ENCODE data around the gene SMYD3.
"Not testable (repeated sequence)": the region's sequence is repeated elsewhere in the genome, so short reads cannot be mapped to it uniquely, and the experiment has no call there.

The SMYD3 gene

GRCh38 chr1:245742896-245743295 is 764.2 kb downstream of the SMYD3 start:
- no peak for DNase-seq (ENCODE audit: low read depth in 1 of 2, low spot score in 1 of 2)
- Histone ChIP-seq H3K4me3 (replicated peaks; ENCODE audit: insufficient read depth, low read length) (no peak overlapping the region), H3K27me3 (ENCODE audit: insufficient read depth, poor library complexity, severe bottlenecking) (no peaks in the 10 kb centered on the region), H3K27ac (replicated peaks) (no peak overlapping the region)
- TF ChIP-seq GABPA (IDR thresholded peaks at IDR 0.05; ENCODE audit: low read depth) (no peak), SPI1 (IDR thresholded peaks at IDR 0.05; ENCODE audit: borderline replicate concordance, low read depth) (no peak), POLR2AphosphoS5 (IDR thresholded peaks at IDR 0.05; ENCODE audit: low read depth) (no peak)
- TF ChIP-seq, protein P1, sequence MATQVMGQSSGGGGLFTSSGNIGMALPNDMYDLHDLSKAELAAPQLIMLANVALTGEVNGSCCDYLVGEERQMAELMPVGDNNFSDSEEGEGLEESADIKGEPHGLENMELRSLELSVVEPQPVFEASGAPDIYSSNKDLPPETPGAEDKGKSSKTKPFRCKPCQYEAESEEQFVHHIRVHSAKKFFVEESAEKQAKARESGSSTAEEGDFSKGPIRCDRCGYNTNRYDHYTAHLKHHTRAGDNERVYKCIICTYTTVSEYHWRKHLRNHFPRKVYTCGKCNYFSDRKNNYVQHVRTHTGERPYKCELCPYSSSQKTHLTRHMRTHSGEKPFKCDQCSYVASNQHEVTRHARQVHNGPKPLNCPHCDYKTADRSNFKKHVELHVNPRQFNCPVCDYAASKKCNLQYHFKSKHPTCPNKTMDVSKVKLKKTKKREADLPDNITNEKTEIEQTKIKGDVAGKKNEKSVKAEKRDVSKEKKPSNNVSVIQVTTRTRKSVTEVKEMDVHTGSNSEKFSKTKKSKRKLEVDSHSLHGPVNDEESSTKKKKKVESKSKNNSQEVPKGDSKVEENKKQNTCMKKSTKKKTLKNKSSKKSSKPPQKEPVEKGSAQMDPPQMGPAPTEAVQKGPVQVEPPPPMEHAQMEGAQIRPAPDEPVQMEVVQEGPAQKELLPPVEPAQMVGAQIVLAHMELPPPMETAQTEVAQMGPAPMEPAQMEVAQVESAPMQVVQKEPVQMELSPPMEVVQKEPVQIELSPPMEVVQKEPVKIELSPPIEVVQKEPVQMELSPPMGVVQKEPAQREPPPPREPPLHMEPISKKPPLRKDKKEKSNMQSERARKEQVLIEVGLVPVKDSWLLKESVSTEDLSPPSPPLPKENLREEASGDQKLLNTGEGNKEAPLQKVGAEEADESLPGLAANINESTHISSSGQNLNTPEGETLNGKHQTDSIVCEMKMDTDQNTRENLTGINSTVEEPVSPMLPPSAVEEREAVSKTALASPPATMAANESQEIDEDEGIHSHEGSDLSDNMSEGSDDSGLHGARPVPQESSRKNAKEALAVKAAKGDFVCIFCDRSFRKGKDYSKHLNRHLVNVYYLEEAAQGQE (IDR thresholded peaks at IDR 0.05; ENCODE audit: insufficient replicate concordance, low read depth), result no peak
- TF ChIP-seq, protein P2, sequence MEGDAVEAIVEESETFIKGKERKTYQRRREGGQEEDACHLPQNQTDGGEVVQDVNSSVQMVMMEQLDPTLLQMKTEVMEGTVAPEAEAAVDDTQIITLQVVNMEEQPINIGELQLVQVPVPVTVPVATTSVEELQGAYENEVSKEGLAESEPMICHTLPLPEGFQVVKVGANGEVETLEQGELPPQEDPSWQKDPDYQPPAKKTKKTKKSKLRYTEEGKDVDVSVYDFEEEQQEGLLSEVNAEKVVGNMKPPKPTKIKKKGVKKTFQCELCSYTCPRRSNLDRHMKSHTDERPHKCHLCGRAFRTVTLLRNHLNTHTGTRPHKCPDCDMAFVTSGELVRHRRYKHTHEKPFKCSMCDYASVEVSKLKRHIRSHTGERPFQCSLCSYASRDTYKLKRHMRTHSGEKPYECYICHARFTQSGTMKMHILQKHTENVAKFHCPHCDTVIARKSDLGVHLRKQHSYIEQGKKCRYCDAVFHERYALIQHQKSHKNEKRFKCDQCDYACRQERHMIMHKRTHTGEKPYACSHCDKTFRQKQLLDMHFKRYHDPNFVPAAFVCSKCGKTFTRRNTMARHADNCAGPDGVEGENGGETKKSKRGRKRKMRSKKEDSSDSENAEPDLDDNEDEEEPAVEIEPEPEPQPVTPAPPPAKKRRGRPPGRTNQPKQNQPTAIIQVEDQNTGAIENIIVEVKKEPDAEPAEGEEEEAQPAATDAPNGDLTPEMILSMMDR (IDR thresholded peaks at IDR 0.05; ENCODE audit: insufficient read depth, low read length), result no peak

- not testable (repeated sequence) for H3K27ac ChIP-seq (replicated peaks); H3K27me3 ChIP-seq (ENCODE audit: insufficient read depth, poor library complexity, severe bottlenecking); H3K4me3 ChIP-seq (replicated peaks; ENCODE audit: insufficient read depth, low read length); DNase-seq (ENCODE audit: low read depth in 1 of 2, low spot score in 1 of 2)
Observed at GRCh38 chr1:245740336-245740735, 766.7 kb downstream of the SMYD3 start.

- no peak for TF ChIP-seq POLR2AphosphoS5 (IDR thresholded peaks at IDR 0.05; ENCODE audit: low read depth)
- TF ChIP-seq, protein P1 (IDR thresholded peaks at IDR 0.05; ENCODE audit: insufficient replicate concordance, low read depth), result no peak
- DNase-seq (ENCODE audit: low read depth in 1 of 2, low spot score in 1 of 2), result no peak
- Histone ChIP-seq H3K27me3 (ENCODE audit: insufficient read depth, poor library complexity, severe bottlenecking) (no peaks in the 10 kb centered on the region), H3K27ac (replicated peaks) (no peak overlapping the region), H3K4me3 (replicated peaks; ENCODE audit: insufficient read depth, low read length) (no peak overlapping the region)
Observed at GRCh38 chr1:245730801-245731200, 776.3 kb downstream of the SMYD3 start.

- not testable (repeated sequence) for H3K27me3 ChIP-seq (ENCODE audit: insufficient read depth, poor library complexity, severe bottlenecking); H3K27ac ChIP-seq (replicated peaks); H3K4me3 ChIP-seq (replicated peaks; ENCODE audit: insufficient read depth, low read length); DNase-seq (ENCODE audit: low read depth in 1 of 2, low spot score in 1 of 2)
Observed at GRCh38 chr1:245728035-245728434, 779.0 kb downstream of the SMYD3 start.

- Histone ChIP-seq H3K27ac (replicated peaks) (no peak overlapping the region), H3K4me3 (replicated peaks; ENCODE audit: insufficient read depth, low read length) (no peak overlapping the region), H3K27me3 (ENCODE audit: insufficient read depth, poor library complexity, severe bottlenecking) (no peaks in the 10 kb centered on the region)
- TF ChIP-seq POLR2AphosphoS5 (IDR thresholded peaks at IDR 0.05; ENCODE audit: low read depth), result no peak
- TF ChIP-seq, protein P1 (IDR thresholded peaks at IDR 0.05; ENCODE audit: insufficient replicate concordance, low read depth), result peak; percentile 35
- no peak for DNase-seq (ENCODE audit: low read depth in 1 of 2, low spot score in 1 of 2)
Observed at GRCh38 chr1:245721488-245721887, 785.6 kb downstream of the SMYD3 start.
